Measurements from ENCODE around the gene ALDH4A1. TPM values are rescaled to one million over a fixed set of nuclear protein-coding genes. Genes with fewer than 3 reads are reported as not detected.

Gene ALDH4A1
- total and polyA plus RNA-seq, 2 experiments from 2014 or later: 11.3 to 33.8 TPM

- peak overlapping the region; percentile 96 for H3K27ac Mint-ChIP-seq
- peaks cover 10% of the 10 kb centered on the region for H3K27me3 Mint-ChIP-seq (ENCODE audit: insufficient read depth, low read depth, poor library complexity)
- TF ChIP-seq, protein P1, sequence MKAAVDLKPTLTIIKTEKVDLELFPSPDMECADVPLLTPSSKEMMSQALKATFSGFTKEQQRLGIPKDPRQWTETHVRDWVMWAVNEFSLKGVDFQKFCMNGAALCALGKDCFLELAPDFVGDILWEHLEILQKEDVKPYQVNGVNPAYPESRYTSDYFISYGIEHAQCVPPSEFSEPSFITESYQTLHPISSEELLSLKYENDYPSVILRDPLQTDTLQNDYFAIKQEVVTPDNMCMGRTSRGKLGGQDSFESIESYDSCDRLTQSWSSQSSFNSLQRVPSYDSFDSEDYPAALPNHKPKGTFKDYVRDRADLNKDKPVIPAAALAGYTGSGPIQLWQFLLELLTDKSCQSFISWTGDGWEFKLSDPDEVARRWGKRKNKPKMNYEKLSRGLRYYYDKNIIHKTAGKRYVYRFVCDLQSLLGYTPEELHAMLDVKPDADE (IDR thresholded peaks at IDR 0.05): no peak
Measured at GRCh38 chr1:18901147-18901951, 1.0 kb downstream of the ALDH4A1 start.

DNA sequence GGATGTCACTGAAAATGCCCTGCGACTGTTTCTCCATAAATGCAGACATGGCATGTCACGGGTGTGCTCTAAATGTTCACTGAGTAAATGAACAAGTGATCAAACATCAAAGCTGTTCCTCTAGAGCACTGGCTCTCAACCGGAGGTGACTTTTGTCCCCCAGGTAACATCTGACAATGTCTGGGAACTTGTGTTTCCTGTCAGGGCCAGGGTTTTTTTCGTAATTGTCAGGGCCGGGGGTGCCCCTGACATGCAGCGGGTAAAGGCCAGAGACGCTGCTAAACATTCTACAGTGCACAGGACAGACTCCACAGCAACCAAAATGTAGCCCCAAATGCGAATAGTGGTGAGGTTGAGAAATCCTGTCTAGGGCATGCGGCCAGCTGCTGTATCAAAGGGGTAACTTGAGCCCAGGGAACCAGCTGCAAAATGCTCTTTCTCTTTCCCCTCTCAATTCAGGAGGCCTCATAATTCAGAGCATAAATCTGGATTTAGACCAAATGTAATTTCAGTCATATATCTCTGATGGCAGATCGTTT lies 2.0 kb downstream of the ALDH4A1 start:
- ATAC-seq: no peak
- no peaks in the 10 kb centered on the region for H3F3A ChIP-seq (replicated peaks; ENCODE audit: low read depth)
- no peak overlapping the region for H3K27ac ChIP-seq (ENCODE audit: low read depth)
- H3K4me3 Mint-ChIP-seq: peak overlapping the region; percentile 91; the same call in 2 of the 3 replicates
- H3K79me2 ChIP-seq (replicated peaks; ENCODE audit: insufficient read depth): peaks cover 12% of the 10 kb centered on the region
- no peak for DNase-seq (ENCODE audit: low spot score)
- H3K9me3 Mint-ChIP-seq: no peaks in the 10 kb centered on the region; the same call in 2 of the 3 replicates
- peaks cover 12% of the 10 kb centered on the region for H3K4me1 ChIP-seq (ENCODE audit: insufficient read depth)
- H3K36me3 Mint-ChIP-seq (ENCODE audit: low read depth): peaks cover 4% of the 10 kb centered on the region; the same call in 1 of the 3 replicates
- H4K20me1 ChIP-seq (replicated peaks; ENCODE audit: insufficient read depth): no peaks in the 10 kb centered on the region; the same call in 1 of the 2 replicates
- no peak overlapping the region for H3K4me2 ChIP-seq
- H3K27me3 Mint-ChIP-seq (ENCODE audit: insufficient read depth, low read depth, poor library complexity): peaks cover 10% of the 10 kb centered on the region
- H3K36me3 ChIP-seq (ENCODE audit: insufficient read depth): no peaks in the 10 kb centered on the region
- H3K27me3 ChIP-seq (ENCODE audit: insufficient read depth): no peaks in the 10 kb centered on the region
- no peak overlapping the region for H3K4me3 ChIP-seq
- no peak overlapping the region for H3K27ac Mint-ChIP-seq
- H3K9me2 ChIP-seq (ENCODE audit: insufficient read depth): no peaks in the 10 kb centered on the region
- H2AFZ ChIP-seq: no peak overlapping the region
- H3K4me1 Mint-ChIP-seq: peaks cover 18% of the 10 kb centered on the region
- TF ChIP-seq, protein P1 (IDR thresholded peaks at IDR 0.05): no peak
- no peak for TF ChIP-seq EZH2phosphoT487 (IDR thresholded peaks at IDR 0.05; ENCODE audit: unreplicated experiment)
- no peak for TF ChIP-seq NANOG (IDR thresholded peaks at IDR 0.05; ENCODE audit: borderline replicate concordance)
- TF ChIP-seq STAT1 (IDR thresholded peaks at IDR 0.05; ENCODE audit: unreplicated experiment): no peak
- TF ChIP-seq, protein P2, sequence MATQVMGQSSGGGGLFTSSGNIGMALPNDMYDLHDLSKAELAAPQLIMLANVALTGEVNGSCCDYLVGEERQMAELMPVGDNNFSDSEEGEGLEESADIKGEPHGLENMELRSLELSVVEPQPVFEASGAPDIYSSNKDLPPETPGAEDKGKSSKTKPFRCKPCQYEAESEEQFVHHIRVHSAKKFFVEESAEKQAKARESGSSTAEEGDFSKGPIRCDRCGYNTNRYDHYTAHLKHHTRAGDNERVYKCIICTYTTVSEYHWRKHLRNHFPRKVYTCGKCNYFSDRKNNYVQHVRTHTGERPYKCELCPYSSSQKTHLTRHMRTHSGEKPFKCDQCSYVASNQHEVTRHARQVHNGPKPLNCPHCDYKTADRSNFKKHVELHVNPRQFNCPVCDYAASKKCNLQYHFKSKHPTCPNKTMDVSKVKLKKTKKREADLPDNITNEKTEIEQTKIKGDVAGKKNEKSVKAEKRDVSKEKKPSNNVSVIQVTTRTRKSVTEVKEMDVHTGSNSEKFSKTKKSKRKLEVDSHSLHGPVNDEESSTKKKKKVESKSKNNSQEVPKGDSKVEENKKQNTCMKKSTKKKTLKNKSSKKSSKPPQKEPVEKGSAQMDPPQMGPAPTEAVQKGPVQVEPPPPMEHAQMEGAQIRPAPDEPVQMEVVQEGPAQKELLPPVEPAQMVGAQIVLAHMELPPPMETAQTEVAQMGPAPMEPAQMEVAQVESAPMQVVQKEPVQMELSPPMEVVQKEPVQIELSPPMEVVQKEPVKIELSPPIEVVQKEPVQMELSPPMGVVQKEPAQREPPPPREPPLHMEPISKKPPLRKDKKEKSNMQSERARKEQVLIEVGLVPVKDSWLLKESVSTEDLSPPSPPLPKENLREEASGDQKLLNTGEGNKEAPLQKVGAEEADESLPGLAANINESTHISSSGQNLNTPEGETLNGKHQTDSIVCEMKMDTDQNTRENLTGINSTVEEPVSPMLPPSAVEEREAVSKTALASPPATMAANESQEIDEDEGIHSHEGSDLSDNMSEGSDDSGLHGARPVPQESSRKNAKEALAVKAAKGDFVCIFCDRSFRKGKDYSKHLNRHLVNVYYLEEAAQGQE (IDR thresholded peaks at IDR 0.05; ENCODE audit: unreplicated experiment): no peak
- TF ChIP-seq ZNF114 (CRISPR knock-in tag; IDR thresholded peaks at IDR 0.05): no peak
- no peak for TF ChIP-seq ZNF331 (CRISPR knock-in tag; IDR thresholded peaks at IDR 0.05; ENCODE audit: low read depth)
- no peak for TF ChIP-seq CREB1 (CRISPR knock-in tag; IDR thresholded peaks at IDR 0.05; ENCODE audit: low read depth)
- TF ChIP-seq JUNB (IDR thresholded peaks at IDR 0.05; ENCODE audit: unreplicated experiment): no peak

More at GRCh38 chr1:18901147-18901951, 1.0 kb downstream of the ALDH4A1 start:
- no peak for ATAC-seq
- H3K36me3 Mint-ChIP-seq (ENCODE audit: low read depth): peaks cover 4% of the 10 kb centered on the region; the same call in 1 of the 3 replicates
- Histone ChIP-seq H4K20me1 (replicated peaks; ENCODE audit: insufficient read depth) (no peaks in the 10 kb centered on the region; the same call in 1 of the 2 replicates), H3F3A (replicated peaks; ENCODE audit: low read depth) (no peaks in the 10 kb centered on the region), H3K79me2 (replicated peaks; ENCODE audit: insufficient read depth) (peaks cover 12% of the 10 kb centered on the region), H3K4me1 (ENCODE audit: insufficient read depth) (peaks cover 12% of the 10 kb centered on the region), H3K36me3 (ENCODE audit: insufficient read depth) (no peaks in the 10 kb centered on the region), H3K27me3 (ENCODE audit: insufficient read depth) (no peaks in the 10 kb centered on the region), H3K4me2 (peak overlapping the region; percentile 95), H3K4me3 (peak overlapping the region; percentile 98), H3K27ac (ENCODE audit: low read depth) (no peak overlapping the region), H2AFZ (no peak overlapping the region), H3K9me2 (ENCODE audit: insufficient read depth) (no peaks in the 10 kb centered on the region)
- peak overlapping the region; percentile 91 for H3K4me3 Mint-ChIP-seq
- no peaks in the 10 kb centered on the region; the same call in 2 of the 3 replicates for H3K9me3 Mint-ChIP-seq
- no peak for DNase-seq (ENCODE audit: low spot score)
- peaks cover 18% of the 10 kb centered on the region for H3K4me1 Mint-ChIP-seq
